Measurements from ENCODE around the gene PLCXD3. TPM values are rescaled to one million over a fixed set of nuclear protein-coding genes. Genes with fewer than 3 reads are reported as not detected.

The PLCXD3 gene
- polyA plus RNA-seq, 3 donors, result 0.30 to 0.39 (median 0.33) TPM

DNA sequence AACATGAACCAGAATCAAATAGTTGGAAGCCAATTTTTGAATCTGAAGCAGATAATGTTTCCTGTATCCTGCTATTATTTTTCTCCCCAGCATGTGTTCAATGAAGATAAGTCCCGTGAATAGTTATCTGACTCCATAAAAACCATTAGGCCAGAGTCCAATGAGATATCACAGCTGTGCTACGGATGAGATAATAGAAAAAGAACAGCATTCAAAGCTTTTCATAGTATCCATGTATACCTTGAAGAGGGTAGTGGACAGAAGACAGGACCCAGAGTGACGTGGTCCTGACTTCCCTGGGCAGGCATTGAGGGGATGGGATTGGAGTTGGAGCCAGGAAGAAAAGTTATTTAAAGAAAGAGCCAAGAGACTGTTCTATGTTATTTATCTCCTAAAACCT lies 246.4 kb downstream of the PLCXD3 start:
- DNase-seq (ENCODE audit: extremely low read depth in 1 of 11, low read depth in 9 of 11, low spot score in 4 of 11), result peak in 2 of 11 donors; percentile 17 to 25

DNA sequence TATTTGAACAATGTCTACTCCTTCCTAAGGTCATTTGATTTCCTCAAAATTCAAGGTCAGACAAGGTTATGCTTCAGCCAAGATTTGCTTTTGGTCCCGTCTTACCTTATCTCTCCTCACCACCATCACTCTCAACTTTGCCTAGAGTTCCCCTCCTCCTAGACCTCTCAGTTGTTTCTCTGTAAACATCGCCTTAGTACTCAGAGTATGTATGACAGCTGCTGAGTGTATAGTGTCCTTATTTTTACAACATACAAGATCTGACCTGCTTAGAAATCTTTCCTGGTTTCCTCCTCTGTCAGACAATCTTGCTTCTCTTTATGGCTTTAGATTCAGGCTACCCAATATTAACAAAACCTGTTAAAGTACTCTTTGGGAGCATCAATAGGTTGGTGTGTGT lies 247.1 kb downstream of the PLCXD3 start:
- no peak for DNase-seq (ENCODE audit: extremely low read depth in 1 of 11, low read depth in 9 of 11, low spot score in 4 of 11)

Measured in renal cortex interstitium (tissue), 11 donors.